Epithelial cell of esophagus (primary cell): ENCODE data around the gene PLA2G4C.
A peak's percentile ranks its signal among the peaks of the same experiment; 100 is the strongest.

ENCODE experiments used
- DNase-seq: peaks from one replicate; pipeline ENCODE4 v3.0.0; 2010; ENCODE audit warnings: low read depth
- H3K4me3 ChIP-seq: 2 replicates; pipeline ENCODE4 v1.5.1; 2011; ENCODE audit warnings: mild to moderate bottlenecking, low read length, control low read depth
- CTCF ChIP-seq: IDR thresholded peaks from 2 replicates; pipeline ENCODE4 v1.5.1; 2011; ENCODE audit warnings: low read depth, mild to moderate bottlenecking, low read length, control low read depth, inconsistent platforms; ENCODE audit not compliant: insufficient read depth; ENCODE audit errors: missing control alignments

The PLA2G4C gene

DNA sequence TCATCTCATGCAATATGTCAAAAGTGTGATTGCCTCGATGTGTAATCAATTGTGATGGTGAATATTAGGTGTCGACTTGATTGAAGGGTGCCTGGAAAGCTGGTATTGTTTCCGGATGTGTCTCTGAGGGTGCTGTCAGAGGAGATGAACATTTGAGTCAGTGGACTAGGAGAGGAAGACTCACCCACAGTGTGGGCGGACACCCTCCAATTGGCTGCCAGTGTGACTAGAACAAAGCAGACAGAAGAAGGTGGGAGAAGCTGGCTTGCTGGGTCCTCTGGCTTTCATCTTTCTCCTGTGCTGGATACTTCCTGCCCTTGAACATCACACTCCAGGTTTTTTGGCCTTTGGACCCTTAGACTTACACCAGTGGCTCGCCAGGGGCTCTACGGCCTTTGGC, 51.3 kb downstream of the PLA2G4C start:
- H3K4me3 ChIP-seq: no peak overlapping the region
- DNase-seq: no peak

GRCh38 chr19:48053856-48054255, 56.8 kb downstream of the PLA2G4C start:
- H3K4me3 ChIP-seq: no peak overlapping the region
- no peak for TF ChIP-seq CTCF
- peak; percentile 83 for DNase-seq

More for the DNA sequence above, 51.3 kb downstream of the PLA2G4C start:
- TF ChIP-seq CTCF: no peak

DNA sequence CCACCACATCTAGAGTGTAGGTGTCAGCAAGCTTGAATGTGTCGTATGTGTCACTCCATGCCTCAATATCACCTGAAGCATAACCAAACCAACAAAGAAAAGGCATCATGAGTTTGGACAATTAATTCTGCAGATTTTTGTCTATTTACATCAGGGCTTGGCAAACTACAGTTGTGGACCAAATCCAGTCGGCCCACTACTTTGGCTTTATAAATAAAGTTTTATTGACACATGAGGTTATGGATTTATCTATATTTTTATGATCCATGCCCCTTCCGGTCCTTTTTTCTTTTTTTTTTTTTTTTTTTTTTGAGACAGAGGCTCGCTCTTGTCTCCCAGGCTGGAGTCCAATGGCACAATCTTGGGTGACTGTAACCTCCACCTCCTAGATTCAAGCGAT, 57.5 kb downstream of the PLA2G4C start:
- DNase-seq: no peak
- TF ChIP-seq CTCF: no peak
- no peak overlapping the region for H3K4me3 ChIP-seq

- DNase-seq: no peak
- H3K4me3 ChIP-seq: no peak overlapping the region
- TF ChIP-seq CTCF: no peak
Observed at GRCh38 chr19:48051335-48052033, 59.1 kb downstream of the PLA2G4C start.

DNA sequence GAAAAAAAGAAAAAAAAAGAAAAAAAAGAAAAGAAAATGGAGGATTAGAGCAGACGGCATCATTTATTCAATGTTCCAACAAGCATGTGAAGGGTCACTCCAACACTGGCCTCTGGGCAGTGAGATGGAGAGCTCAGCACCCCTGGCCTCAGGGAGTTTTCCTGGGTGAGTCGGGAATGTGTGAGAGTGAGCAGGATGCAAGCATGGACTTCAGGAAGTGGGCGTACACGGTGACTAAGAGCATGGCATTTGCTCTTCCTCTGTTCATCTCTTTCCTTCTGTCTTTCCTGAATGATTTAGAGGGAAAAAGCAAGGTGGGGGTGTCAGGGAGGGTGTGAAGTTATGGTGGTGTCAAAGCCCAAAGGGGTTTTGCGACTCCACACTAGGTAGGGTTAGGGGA, 66.1 kb downstream of the PLA2G4C start:
- no peak overlapping the region for H3K4me3 ChIP-seq
- TF ChIP-seq CTCF: no peak
- no peak for DNase-seq

DNA sequence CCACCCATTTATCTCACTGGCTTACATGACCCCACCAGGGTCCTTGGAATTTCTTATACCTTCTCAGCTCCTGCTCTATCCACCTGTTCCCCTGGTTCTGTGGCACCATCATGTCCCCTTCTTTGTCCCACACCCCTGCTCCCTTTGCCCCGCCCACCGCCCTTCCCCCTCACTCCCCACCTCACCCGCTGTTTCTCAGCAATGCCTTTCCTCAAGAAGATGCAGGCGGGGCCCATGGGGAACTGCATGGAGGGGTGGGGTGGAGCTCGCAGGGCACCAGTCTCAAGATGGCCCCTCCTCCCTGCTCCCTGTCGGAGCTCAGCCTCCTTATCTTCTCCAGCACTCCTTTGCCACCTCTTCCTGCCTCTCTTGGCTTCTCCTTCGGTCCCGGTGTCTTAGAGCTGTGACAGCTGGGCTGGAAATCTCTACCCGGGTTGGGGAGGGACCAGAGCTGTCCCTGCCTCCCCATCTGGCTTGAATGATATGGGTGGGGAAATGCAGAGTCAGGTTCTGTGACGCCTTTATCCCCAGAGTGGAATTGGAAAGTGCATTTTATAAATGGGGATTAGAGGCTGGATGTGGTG, 66.8 kb downstream of the PLA2G4C start, which contains the start of gene CABP5:
Gene CABP5 (minus strand): TSS at position 405 of the 584 bp plus-strand sequence. CDS start 157 bp downstream, at position 248.
- TF ChIP-seq CTCF: no peak
- H3K4me3 ChIP-seq: no peak within 1 kb of the TSS
- no peak for DNase-seq
